ENCODE data around the gene NPM3.

Gene NPM3

DNA sequence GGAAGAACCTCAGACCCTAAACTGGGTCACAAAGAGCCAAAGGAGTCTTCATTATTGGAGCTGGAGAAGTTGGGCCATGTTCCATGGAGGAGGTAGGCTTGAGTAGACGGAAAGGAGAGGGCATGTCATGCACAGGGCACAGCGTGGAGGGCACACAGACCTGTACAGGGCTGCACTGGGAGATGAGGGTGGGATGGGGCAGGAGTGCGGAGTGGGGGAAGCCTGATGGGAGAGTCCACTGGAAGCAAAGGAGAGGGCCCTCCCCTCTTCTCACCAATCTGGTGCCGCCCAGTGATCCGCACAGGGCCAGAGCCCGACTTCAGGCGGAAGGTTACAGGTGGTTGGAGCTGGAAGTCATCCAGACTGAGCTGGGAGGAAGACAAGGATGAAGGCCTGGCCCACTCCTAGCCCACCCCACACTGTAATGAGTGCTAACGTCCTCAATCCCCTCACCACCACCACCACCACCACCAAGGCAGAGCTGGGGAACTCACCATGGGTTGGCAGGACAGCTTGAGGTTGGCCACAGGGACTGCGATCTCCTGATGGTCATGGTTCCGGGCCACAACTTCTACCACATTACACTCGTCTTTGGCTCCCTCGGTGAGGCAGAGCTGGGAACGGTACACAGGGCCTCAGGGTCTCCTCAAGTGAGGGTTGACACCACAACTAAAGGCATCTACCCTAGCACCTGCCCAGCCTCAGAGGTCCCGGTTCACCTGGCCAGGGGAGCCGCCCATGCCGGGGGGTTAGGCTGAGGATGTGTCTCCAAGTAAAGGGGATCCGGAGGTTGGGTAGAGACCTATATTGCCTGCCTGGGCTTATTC, 1.0 kb downstream of the NPM3 start:
- H3K9me3 Mint-ChIP-seq = no peaks in the 10 kb centered on the region
- peaks cover 46% of the 10 kb centered on the region for H3K4me1 Mint-ChIP-seq
- peaks cover 53% of the 10 kb centered on the region for H3K36me3 Mint-ChIP-seq (ENCODE audit: low read depth)
- DNase-seq = no peak
- H3K27me3 Mint-ChIP-seq = peaks cover 16% of the 10 kb centered on the region
- H3K4me3 Mint-ChIP-seq = peak overlapping the region; percentile 97
- peak overlapping the region; percentile 95 for H3K27ac Mint-ChIP-seq
- no peak for ATAC-seq

DNA sequence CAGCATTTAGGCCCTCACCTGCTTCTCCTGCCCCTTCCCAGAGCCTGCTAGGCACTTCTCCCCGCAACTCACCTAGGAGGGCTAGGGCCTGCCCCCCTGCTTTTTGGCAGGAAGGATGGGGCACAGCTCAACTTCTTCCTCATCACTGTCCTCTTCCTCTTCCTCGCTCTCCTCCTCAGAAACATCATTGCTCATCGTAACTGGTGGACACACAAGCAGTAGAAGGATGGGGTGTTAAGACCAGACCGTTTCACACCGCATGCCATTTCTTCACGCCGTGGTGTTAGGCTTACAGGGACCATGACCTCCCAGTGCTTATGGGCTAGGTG, 1.6 kb downstream of the NPM3 start:
- H3K4me1 Mint-ChIP-seq = peaks cover 50% of the 10 kb centered on the region
- H3K4me3 Mint-ChIP-seq = peak overlapping the region; percentile 97
- H3K36me3 Mint-ChIP-seq (ENCODE audit: low read depth) = peaks cover 50% of the 10 kb centered on the region
- peaks cover 22% of the 10 kb centered on the region for H3K27me3 Mint-ChIP-seq
- H3K27ac Mint-ChIP-seq = peak overlapping the region; percentile 95
- H3K9me3 Mint-ChIP-seq = no peaks in the 10 kb centered on the region
- ATAC-seq (no peak), DNase-seq (no peak)

DNA sequence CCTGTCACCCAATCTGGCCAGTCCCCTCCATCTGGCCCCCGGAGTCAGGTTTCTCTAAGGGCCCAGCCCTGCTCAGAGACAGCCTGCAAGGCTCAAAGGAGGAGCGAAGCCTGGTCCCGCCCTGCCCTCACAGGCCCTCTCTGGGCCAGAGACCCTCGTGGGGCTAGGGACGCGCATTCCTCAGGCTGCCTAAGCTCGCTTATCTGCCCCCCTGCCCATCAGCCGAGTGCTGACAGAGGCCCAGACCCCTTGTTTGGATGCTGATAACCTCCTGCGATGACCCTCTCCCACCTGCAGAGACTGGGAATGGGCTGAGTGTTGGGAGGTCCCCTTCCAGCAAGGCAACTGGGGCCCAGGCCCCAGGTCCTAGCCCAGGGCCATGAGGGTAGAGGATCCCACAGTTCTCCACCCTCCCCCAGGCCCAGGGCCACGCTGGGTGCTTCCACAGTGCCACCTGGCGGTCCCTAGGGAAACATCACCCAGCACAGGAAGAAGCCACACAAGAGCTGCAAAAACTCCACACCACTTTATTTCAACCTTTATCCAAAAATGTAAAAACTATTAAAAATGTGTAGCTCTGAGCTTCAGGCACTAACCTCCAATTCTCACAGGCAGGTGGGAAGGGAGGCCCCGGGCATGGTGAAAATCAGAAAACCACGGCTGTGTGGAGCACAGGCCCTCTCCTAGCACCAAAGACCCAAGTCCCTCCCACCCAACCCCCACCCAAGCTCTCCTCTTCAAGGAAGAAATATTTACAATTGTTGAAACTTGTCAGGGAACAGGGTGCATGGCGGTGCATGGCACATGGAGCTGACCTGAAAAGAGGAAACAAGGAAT, 2.2 kb downstream of the NPM3 start:
- ATAC-seq = peak; percentile 50
- Mint-ChIP-seq H3K36me3 (ENCODE audit: low read depth) (peaks cover 47% of the 10 kb centered on the region), H3K27ac (no peak overlapping the region), H3K27me3 (peaks cover 23% of the 10 kb centered on the region), H3K4me3 (peak overlapping the region; percentile 97), H3K9me3 (no peaks in the 10 kb centered on the region), H3K4me1 (peaks cover 51% of the 10 kb centered on the region)
- DNase-seq = peak; percentile 79

DNA sequence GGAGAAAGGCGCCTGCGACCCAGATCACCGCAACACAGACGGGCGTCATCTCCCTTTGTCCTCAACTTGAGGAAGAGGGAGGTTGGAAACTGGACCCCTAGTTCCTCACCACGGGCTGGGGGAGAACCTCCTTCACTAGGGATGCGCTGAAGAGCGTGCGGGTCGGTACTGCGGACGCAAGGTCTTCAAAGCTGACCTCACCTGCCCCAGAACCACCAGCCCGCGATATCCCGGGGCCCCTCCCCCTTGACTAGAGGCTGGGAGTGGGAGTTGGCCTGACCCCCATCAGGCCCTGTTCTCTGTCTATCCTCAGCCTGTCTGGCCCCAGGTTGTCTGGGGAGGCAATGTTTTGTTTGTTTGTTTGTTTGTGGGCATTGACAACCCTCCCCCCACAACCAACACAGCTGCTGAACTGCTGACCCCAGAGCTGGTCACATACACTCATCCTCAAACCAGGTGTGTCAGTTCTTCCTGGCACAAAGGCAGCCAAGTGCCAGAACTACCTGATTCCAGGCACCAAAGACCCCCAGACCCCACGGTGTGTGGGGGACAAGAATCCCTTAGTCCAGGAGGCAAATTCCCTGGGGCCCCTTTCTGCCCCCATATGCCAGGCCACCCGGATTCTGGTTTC, 2.9 kb downstream of the NPM3 start:
- DNase-seq (no peak), ATAC-seq (no peak)
- Mint-ChIP-seq H3K4me1 (peaks cover 51% of the 10 kb centered on the region), H3K9me3 (no peaks in the 10 kb centered on the region), H3K27me3 (peaks cover 24% of the 10 kb centered on the region), H3K36me3 (ENCODE audit: low read depth) (peaks cover 40% of the 10 kb centered on the region), H3K4me3 (peak overlapping the region; percentile 76), H3K27ac (no peak overlapping the region)

DNA sequence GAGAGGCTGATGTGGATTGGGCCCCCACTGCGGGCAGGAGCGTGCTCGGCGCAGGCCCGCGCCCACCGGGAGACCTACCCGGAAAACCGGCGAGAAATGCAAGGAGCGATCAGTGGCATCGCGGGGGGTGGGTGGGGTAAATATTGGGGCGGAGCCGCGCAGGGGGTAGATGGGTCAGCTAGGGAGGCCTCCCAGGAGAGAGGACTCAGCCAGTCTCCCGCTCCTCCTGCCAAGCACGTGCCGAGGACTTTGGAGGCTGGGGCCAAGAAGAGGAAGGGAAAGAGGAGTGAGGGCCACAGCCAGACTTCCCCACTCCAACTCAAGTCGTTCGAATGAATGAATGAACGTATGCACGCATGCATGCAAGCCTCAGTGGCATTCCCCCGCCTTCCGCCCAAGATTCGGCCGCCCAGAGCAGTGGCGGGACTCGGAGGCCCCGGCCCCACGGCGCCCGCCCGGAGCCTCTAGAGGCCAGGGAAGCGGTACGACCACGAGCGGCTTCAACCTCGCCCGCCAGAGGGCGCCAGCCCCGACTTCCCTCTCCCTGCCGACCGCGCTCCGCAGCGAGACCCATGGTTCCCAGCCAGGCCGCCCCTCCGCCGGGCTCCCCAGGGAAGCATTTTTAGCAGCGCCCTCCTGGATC, 3.6 kb downstream of the NPM3 start:
- Mint-ChIP-seq H3K4me1 (peaks cover 51% of the 10 kb centered on the region), H3K27me3 (peaks cover 29% of the 10 kb centered on the region), H3K27ac (no peak overlapping the region), H3K36me3 (ENCODE audit: low read depth) (peaks cover 40% of the 10 kb centered on the region), H3K4me3 (peak overlapping the region; percentile 76), H3K9me3 (no peaks in the 10 kb centered on the region)
- DNase-seq = peak; percentile 94
- ATAC-seq = peak; percentile 61

DNA sequence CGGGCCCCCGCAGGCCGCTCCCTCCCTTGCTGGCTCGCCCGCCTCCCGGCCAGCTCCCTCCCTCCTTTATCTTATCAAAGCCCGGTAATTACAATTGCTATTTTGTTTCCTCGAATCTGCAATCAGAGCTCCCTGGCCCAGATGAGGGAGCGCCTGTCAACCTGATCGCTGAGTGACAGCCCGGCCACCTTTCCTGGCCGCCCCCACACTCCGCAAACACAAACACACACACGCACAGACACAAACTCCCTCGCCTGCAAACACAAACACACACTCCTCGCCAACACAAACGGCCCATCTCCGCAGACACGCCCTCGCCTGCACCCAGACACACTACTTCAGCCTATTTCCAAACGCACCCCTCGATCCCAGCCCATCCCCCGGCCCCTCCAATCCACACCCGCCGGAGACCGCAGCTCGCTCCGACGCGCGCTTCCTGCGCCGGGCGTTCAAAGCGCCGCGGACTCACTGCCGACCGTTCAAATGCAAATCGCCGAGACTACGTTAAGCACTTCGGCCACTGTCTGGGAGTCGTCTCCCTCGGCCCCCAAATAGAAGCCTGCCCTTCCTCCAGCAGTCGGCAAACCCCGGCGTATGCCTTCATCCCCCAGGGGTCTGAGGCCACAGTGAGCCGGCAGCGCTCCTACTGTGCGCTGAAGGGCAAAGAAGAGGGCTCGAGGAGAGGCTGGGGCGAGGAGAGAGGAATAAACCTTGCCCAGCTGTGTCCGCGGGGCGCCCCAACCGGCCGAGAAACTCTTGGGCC, 4.3 kb downstream of the NPM3 start:
- Mint-ChIP-seq H3K4me3 (peak overlapping the region; percentile 76), H3K36me3 (ENCODE audit: low read depth) (peaks cover 37% of the 10 kb centered on the region), H3K4me1 (peaks cover 49% of the 10 kb centered on the region), H3K27me3 (peaks cover 36% of the 10 kb centered on the region), H3K27ac (peak overlapping the region; percentile 18), H3K9me3 (no peaks in the 10 kb centered on the region)
- DNase-seq (peak; percentile 33), ATAC-seq (no peak)

DNA sequence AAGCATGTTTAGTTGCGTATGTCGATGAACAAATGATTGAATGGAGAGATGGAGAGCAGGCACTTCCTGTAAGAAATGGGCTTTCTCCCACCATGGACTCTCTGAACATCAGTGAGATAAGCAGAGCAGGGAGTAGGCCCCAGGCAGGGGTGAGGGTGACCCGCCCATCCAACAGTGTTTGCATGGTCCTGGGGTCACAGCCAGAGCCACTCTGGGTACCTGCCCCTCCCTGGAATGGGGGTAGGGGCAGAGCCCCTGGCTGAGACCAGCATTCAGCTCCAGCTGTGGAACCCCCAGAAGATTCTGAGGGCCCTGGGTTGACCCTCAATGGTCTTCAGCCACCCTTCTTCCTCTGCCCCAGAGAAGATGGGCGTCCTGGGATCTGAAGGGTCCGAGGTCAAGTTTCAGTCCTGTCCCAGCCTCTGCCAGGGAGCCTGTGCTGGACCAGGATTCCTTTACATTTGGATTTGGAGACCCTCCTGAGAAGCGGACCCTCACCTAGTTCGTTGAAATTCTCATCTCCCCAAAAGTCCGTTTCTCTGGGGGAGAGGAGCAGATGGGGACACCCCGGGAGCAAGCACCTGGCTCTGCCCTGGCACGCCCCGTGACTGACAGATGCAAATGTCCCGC, 5.0 kb downstream of the NPM3 start:
- Mint-ChIP-seq H3K27ac (no peak overlapping the region), H3K36me3 (ENCODE audit: low read depth) (peaks cover 35% of the 10 kb centered on the region), H3K27me3 (peaks cover 43% of the 10 kb centered on the region), H3K9me3 (no peaks in the 10 kb centered on the region), H3K4me1 (peaks cover 44% of the 10 kb centered on the region), H3K4me3 (peak overlapping the region; percentile 12)
- ATAC-seq (no peak), DNase-seq (no peak)

DNA sequence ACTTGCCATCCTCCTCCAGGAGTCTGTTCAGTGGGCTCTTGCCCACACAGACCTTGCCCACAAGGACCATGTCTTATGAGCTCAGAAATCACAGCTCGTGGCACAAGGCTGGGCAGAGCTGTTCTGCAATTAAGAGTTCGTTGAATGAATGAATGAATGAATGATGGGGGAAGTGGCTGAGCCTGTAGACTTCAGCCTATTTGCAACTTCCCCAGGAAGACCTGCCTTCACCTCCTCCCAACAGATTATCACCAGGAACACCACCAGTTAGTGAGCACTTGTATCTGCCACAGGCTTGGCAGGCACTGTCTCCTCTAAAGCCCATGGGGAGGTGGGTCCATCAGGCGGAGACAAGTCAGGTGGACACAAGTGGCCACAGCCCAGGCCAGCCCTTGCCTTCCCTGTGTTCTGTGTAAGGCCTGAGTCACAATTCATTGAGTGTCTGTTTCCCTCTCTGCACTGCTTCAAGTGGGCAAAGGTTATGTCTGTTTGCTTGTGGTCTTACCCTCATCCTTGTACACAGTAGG, 5.6 kb downstream of the NPM3 start:
- no peak overlapping the region for H3K27ac Mint-ChIP-seq
- ATAC-seq = no peak
- peaks cover 29% of the 10 kb centered on the region for H3K36me3 Mint-ChIP-seq (ENCODE audit: low read depth)
- peaks cover 47% of the 10 kb centered on the region for H3K27me3 Mint-ChIP-seq
- no peak for DNase-seq
- H3K4me3 Mint-ChIP-seq = peak overlapping the region; percentile 12
- H3K9me3 Mint-ChIP-seq = no peaks in the 10 kb centered on the region
- H3K4me1 Mint-ChIP-seq = peaks cover 40% of the 10 kb centered on the region

DNA sequence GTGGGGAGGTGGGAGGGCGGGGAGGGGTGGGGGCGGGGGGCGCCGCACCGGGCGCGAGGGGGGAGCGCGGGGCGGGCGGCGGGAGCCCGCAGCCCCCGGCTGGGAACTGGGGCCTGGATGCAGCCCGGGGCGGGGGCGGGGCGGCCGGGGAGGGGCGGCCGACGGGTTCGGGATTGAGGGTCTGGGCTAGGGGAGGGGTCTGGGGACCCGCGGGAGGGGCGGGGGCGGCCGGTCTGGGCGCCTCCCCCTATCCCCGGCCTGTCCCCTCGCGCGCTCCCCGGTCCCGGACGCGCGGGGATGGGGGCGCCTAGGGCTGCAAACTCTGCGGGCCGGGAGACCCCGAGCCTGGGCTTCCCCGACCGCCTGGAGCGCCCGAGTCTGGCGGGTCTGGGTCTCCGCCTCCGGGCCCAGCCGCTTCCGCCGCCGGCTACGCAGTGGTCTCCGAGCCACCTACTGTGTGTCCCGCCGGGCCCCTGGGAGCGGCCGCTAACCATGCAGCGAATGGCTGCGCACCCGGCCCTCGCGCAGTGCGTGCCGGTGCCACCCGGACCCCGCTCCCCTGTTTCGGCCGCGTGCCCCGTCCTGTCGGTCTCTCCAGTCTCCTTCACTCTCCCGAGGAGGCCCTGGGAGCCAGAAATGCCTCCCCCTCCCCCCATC, 7.0 kb downstream of the NPM3 start:
- Mint-ChIP-seq H3K27me3 (peaks cover 60% of the 10 kb centered on the region), H3K4me3 (no peak overlapping the region), H3K9me3 (no peaks in the 10 kb centered on the region), H3K27ac (no peak overlapping the region), H3K4me1 (peaks cover 34% of the 10 kb centered on the region), H3K36me3 (ENCODE audit: low read depth) (peaks cover 22% of the 10 kb centered on the region)
- ATAC-seq = no peak
- DNase-seq = no peak

DNA sequence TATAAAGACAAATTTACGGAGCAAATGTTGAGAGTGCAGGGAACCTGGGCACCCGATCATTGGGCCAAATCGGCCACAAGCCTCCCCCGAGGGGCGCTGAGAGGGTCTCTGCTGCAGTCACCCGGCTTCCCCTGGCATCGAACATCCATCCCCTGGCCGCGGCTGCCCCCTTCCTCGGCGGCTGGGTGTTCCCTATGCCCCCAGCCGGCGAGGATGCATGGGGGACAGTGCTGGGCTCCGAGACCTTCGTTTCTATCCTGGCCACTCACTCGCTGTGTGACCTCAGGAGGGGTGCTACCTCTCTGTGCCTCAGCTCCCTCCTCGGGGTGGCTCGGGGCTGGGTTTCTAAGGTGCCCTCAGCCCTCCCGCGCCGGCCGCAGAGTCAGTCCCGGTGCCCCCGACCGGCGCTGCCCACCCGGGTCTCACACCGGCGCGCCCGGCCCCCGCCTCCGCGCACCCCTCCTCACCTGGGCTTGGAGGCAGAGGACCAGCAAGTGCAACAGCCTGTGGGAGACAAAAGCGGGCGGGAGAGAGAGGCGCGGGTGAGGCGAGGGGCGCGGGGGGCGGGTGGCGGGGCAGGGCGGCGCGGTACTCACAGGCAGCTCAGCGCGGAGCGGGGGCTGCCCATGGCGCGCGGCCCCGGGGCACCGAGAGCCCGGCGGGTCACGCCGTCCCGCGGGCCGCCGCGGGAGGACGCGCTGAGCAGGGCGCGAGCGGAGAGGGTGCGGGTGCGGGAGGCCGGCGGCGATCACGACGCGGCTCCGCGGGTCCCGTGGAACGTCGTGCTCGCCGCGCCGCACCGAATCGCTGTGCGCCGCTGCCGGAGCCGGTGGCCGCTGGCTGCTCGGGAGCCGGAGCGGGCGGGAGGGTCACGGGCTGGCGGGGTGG, 7.7 kb downstream of the NPM3 start, which contains the start of gene FGF8:
Gene FGF8 (minus strand): TSS at position 842 of the 888 bp plus-strand sequence. CDS start 214 bp downstream, at position 628.
- no peak within 1 kb of the TSS for H3K4me3 Mint-ChIP-seq
- peaks cover 28% of the 10 kb centered on the region for H3K4me1 Mint-ChIP-seq
- no peak for DNase-seq
- peaks cover 18% of the 10 kb centered on the region for H3K36me3 Mint-ChIP-seq (ENCODE audit: low read depth)
- ATAC-seq = no peak
- H3K9me3 Mint-ChIP-seq = no peaks in the 10 kb centered on the region
- no peak within 1 kb of the TSS for H3K27ac Mint-ChIP-seq
- peaks cover 62% of the 10 kb centered on the region for H3K27me3 Mint-ChIP-seq

DNA sequence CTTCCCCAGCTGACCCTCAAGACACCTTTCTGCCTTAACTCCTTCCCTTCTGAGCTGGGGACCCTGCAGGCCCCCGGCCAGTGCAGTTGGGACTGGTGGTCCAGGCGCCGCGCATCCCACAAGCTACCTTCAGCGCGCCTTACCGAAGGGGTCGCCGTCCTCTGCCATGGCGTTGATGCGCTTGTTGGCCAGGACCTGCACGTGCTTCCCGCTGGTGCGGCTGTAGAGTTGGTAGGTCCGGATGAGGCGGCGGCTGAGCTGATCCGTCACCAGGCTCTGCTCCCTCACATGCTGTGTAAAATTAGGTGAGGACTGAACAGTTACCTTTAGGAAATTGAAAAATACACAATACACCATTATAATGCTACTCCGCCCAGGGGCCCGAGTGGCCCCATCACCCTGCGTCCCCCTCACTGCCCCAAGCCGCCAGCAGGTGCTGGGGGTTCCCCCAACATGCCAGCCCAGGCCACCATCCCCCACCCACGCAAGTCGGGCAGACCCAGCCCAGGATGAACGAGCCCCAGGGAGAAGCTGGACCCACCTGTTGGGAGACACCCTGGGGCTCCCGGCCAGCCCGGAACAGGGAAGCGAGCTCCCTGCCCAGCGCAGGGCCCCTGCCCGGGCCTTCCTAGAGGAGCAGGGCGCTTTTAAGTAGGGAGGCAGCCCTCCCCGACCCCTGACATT, 8.5 kb downstream of the NPM3 start:
- H3K27me3 Mint-ChIP-seq = peaks cover 62% of the 10 kb centered on the region
- H3K36me3 Mint-ChIP-seq (ENCODE audit: low read depth) = peaks cover 16% of the 10 kb centered on the region
- no peaks in the 10 kb centered on the region for H3K9me3 Mint-ChIP-seq
- DNase-seq = no peak
- no peak overlapping the region for H3K27ac Mint-ChIP-seq
- H3K4me1 Mint-ChIP-seq = peaks cover 21% of the 10 kb centered on the region
- ATAC-seq = no peak
- no peak overlapping the region for H3K4me3 Mint-ChIP-seq
